OCI-LY7 (cell line): ENCODE results near the gene ASXL3. TPM values are rescaled to one million over a fixed set of nuclear protein-coding genes. Genes with fewer than 3 reads are reported as not detected.

Experiments used
- BruUV-seq: library from RNA; stranded (reverse); fragments of 400-500 nt; replicated peaks from 2 replicates; lab custom pipeline; 2021; lab: Mats Ljungman, UMichigan
- CTCF ChIA-PET: fragments of 300-600 bp; sonication (Branson Sonifier 250); formaldehyde crosslinking; loops from one replicate; lab custom pipeline; 2022; ENCODE audit warnings: antibody characterized with exemption; ENCODE audit not compliant: unreplicated experiment; lab: Charles Lee
- POLR2A ChIA-PET: fragments of 300-600 bp; sonication (Branson Sonifier 250); formaldehyde crosslinking; loops from one replicate; lab custom pipeline; 2022; ENCODE audit warnings: antibody characterized with exemption; lab: Charles Lee
- DNase-seq: peaks from one replicate; pipeline ENCODE4 v3.0.0-alpha.2; 2015; ENCODE audit warnings: low spot score
- H2AFZ ChIP-seq: fragments of 200-600 bp; sonication (generic), shearing (Covaris generic); 2 replicates; pipeline ENCODE4 v1.6.1; 2014; ENCODE audit warnings: mild to moderate bottlenecking, antibody characterized with exemption, low read length, moderate library complexity
- H3K27ac ChIP-seq: fragments of 200-600 bp; sonication (generic); 2 replicates; pipeline ENCODE4 v1.5.1; 2014; ENCODE audit warnings: mixed run types, low read depth, mild to moderate bottlenecking, moderate library complexity, low read length, inconsistent platforms; ENCODE audit not compliant: poor library complexity, severe bottlenecking
- H3K36me3 ChIP-seq: fragments of 200-600 bp; sonication (generic); 2 replicates; pipeline ENCODE4 v1.6.1; 2014; ENCODE audit warnings: mild to moderate bottlenecking, antibody characterized with exemption, low read length, moderate library complexity, mixed read lengths; ENCODE audit not compliant: insufficient read depth
- H3K4me1 ChIP-seq: fragments of 200-600 bp; sonication (generic); 2 replicates; pipeline ENCODE4 v1.5.1; 2014; ENCODE audit warnings: mild to moderate bottlenecking, low read length; ENCODE audit not compliant: insufficient read depth, poor library complexity, severe bottlenecking
- H3K4me2 ChIP-seq: fragments of 200-600 bp; sonication (generic); 2 replicates; pipeline ENCODE4 v1.6.1; 2014; ENCODE audit warnings: mild to moderate bottlenecking, low read length
- H3K4me3 ChIP-seq: fragments of 200-600 bp; sonication (generic); 2 replicates; pipeline ENCODE4 v1.5.1; 2014; ENCODE audit warnings: mild to moderate bottlenecking, low read depth, low read length; ENCODE audit not compliant: poor library complexity, severe bottlenecking
- H3K79me2 ChIP-seq: fragments of 200-600 bp; sonication (generic); 2 replicates; pipeline ENCODE4 v1.6.1; 2016; ENCODE audit warnings: low read depth, mild to moderate bottlenecking, low read length, moderate library complexity, mixed read lengths; ENCODE audit not compliant: insufficient read depth
- H3K9me2 ChIP-seq: fragments of 200-600 bp; sonication (generic); 2 replicates; pipeline ENCODE4 v1.6.1; 2016; ENCODE audit warnings: mild to moderate bottlenecking, low read length, mixed read lengths; ENCODE audit not compliant: insufficient read depth
- H3K9me3 ChIP-seq: fragments of 200-600 bp; sonication (generic); 2 replicates; pipeline ENCODE4 v1.6.1; 2014; ENCODE audit warnings: mild to moderate bottlenecking, mixed run types, low read length, mixed read lengths
- H4K20me1 ChIP-seq: fragments of 200-600 bp; sonication (generic); 2 replicates; pipeline ENCODE4 v1.6.1; 2014; ENCODE audit warnings: mild to moderate bottlenecking, antibody characterized with exemption, low read length, moderate library complexity, mixed read lengths; ENCODE audit not compliant: insufficient read depth
- EZH2phosphoT487 ChIP-seq: fragments of 200-600 bp; sonication (generic); IDR thresholded peaks from 2 replicates; pipeline ENCODE4 v1.6.1; 2018; ENCODE audit warnings: low read depth, borderline replicate concordance, mild to moderate bottlenecking, mixed run types, antibody characterized with exemption, low read length, moderate library complexity, mixed read lengths
- intact Hi-C: fragments of 100-400 bp; cut with micrococcal nuclease; formaldehyde crosslinking; loops from one replicate; pipeline ENCODE4 v1.10.0; 2022; ENCODE audit not compliant: unreplicated experiment
- total RNA-seq, 2 experiments: library from RNA; depleted of rRNA in 1 of 2; stranded (reverse); fragments of >200 nt in 1 of 2; shearing (Covaris generic) in 1 of 2; gene quantifications; 2 replicates each; pipeline ENCODE4 v1.2.3, GENCODE V29; 2014 to 2022
- TF ChIP-seq, protein P1 (sequence below): fragments of 200-600 bp; sonication (generic); conservative IDR thresholded peaks from 2 replicates; pipeline ENCODE4 v1.5.1; 2014; ENCODE audit warnings: mild to moderate bottlenecking, antibody characterized with exemption, low read length, moderate library complexity, mixed read lengths

The ASXL3 gene
- total RNA-seq, 2 experiments from 2014 or later = 2.6 TPM

DNA sequence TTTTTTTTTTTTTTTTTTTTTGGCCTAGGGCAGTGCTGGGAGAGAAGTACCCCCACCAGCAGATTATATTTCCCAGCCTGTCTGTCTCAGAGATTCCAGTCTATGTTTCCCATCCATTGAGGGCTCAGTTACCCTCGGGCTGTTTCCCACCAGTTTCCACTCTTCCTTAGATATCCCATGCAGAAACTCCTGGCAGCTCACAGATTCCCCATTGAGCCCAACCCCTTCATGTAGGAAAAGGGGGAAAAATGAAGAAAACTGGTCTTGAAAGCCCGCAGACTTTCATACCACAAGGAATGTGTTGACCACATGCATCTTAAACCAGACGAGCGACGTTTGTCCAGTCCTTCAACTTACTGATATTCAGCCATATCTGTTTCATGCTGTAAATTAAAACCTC is 15.2 kb downstream of the ASXL3 start:
- H3K9me2 ChIP-seq = no peaks in the 10 kb centered on the region
- DNase-seq = no peak
- no TSS peak for BruUV-seq
- H3K4me2 ChIP-seq = no peak overlapping the region
- no peaks in the 10 kb centered on the region for H3K36me3 ChIP-seq
- no peaks in the 10 kb centered on the region for H3K4me1 ChIP-seq
- CTCF ChIA-PET = no interaction called here
- H3K79me2 ChIP-seq = no peaks in the 10 kb centered on the region
- POLR2A ChIA-PET = no interaction called here
- no peaks in the 10 kb centered on the region for H4K20me1 ChIP-seq
- intact Hi-C loops = no loop called here
- H2AFZ ChIP-seq = no peak overlapping the region
- no peaks in the 10 kb centered on the region for H3K9me3 ChIP-seq
- TF ChIP-seq EZH2phosphoT487 = no peak
- TF ChIP-seq, protein P1, sequence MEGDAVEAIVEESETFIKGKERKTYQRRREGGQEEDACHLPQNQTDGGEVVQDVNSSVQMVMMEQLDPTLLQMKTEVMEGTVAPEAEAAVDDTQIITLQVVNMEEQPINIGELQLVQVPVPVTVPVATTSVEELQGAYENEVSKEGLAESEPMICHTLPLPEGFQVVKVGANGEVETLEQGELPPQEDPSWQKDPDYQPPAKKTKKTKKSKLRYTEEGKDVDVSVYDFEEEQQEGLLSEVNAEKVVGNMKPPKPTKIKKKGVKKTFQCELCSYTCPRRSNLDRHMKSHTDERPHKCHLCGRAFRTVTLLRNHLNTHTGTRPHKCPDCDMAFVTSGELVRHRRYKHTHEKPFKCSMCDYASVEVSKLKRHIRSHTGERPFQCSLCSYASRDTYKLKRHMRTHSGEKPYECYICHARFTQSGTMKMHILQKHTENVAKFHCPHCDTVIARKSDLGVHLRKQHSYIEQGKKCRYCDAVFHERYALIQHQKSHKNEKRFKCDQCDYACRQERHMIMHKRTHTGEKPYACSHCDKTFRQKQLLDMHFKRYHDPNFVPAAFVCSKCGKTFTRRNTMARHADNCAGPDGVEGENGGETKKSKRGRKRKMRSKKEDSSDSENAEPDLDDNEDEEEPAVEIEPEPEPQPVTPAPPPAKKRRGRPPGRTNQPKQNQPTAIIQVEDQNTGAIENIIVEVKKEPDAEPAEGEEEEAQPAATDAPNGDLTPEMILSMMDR = no peak
- H3K4me3 ChIP-seq = no peak overlapping the region
- H3K27ac ChIP-seq = no peak overlapping the region

DNA sequence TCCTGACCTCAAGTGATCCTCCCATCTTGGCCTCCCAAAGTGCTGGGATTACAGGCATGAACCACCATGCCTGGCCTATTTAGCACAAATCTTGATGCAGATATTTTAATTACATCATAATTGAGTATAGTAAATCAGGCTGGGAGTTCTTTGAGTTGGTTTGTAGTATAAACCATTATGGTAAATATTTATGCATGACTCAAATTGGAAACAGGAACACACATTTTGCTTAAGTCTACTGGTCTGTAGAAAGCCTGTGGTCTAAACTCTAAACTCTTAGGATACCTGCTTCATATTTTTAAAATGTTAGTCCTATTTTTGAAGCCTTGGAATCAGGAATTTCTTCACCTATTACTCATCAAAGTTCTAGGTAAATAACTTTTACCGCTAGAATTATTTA is 16.8 kb downstream of the ASXL3 start:
- Histone ChIP-seq H3K9me2 (no peaks in the 10 kb centered on the region), H3K4me2 (no peak overlapping the region), H3K4me1 (no peaks in the 10 kb centered on the region), H3K36me3 (no peaks in the 10 kb centered on the region), H3K79me2 (no peaks in the 10 kb centered on the region), H4K20me1 (no peaks in the 10 kb centered on the region), H2AFZ (no peak overlapping the region), H3K27ac (no peak overlapping the region), H3K9me3 (no peaks in the 10 kb centered on the region), H3K4me3 (no peak overlapping the region)
- CTCF ChIA-PET = no interaction called here
- intact Hi-C loops = no loop called here
- POLR2A ChIA-PET = no interaction called here
- no TSS peak for BruUV-seq
- TF ChIP-seq EZH2phosphoT487 = no peak
- TF ChIP-seq, protein P1 = no peak
- DNase-seq = no peak

DNA sequence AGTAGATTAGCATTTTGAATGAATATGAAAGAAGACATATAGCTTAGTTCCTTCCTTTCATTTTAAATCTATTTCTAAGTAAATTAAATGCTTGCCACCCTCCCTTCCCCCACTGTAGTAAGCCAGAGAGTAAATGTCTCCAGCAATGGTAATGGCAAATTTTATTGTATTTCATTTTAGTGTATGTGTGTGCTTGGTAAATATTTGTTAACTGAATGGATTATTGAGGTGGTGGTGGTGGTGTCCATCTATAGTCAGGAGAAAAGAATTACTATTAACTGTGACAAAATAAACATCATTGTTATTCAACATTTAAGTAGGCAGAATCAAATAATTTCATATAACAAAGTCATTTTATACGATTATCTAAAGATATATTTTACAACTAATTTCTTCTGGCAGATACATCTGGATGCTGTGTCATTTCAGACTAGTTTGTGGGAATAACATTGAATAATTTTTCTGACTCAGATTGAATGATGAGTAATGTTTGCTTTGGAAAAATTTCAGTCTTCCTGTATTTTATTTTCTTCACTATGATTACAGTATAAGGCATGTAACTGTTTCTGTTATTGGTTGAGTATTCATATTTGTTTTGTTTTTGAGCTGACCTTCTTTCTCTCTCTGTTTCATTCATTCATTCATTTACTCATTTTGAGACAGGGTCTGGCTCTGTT is 18.3 kb downstream of the ASXL3 start:
- Histone ChIP-seq H3K36me3 (no peaks in the 10 kb centered on the region), H2AFZ (no peak overlapping the region), H3K9me3 (no peaks in the 10 kb centered on the region), H3K9me2 (no peaks in the 10 kb centered on the region), H3K4me1 (no peaks in the 10 kb centered on the region), H3K4me3 (no peak overlapping the region), H3K4me2 (no peak overlapping the region), H3K27ac (no peak overlapping the region), H4K20me1 (no peaks in the 10 kb centered on the region), H3K79me2 (no peaks in the 10 kb centered on the region)
- intact Hi-C loops = no loop called here
- CTCF ChIA-PET = no interaction called here
- POLR2A ChIA-PET = no interaction called here
- no peak for DNase-seq
- BruUV-seq = no TSS peak
- TF ChIP-seq, protein P1 = no peak
- no peak for TF ChIP-seq EZH2phosphoT487
